Left ventricle myocardium inferior (tissue), 1 donor: ENCODE measurements around the gene SSTR3. TPM values are rescaled to one million over a fixed set of nuclear protein-coding genes. Genes with fewer than 3 reads are reported as not detected.
"Not testable (repeated sequence)": the region's sequence is repeated elsewhere in the genome, so short reads cannot be mapped to it uniquely, and the experiment has no call there.

Source experiments
- DNase-seq: peaks from one replicate; pipeline ENCODE4 v3.0.0-alpha.2; 2020
- H3K27ac ChIP-seq: fragments of 200-600 bp; replicated peaks from 2 replicates; pipeline ENCODE4 v1.8.0; 2021
- H3K27me3 ChIP-seq: fragments of 200-600 bp; 2 replicates; pipeline ENCODE4 v1.8.0; 2021; ENCODE audit warnings: low read depth
- H3K36me3 ChIP-seq: fragments of 200-600 bp; 2 replicates; pipeline ENCODE4 v1.8.0; 2021
- H3K4me1 ChIP-seq: fragments of 200-600 bp; 2 replicates; pipeline ENCODE4 v1.8.0; 2021
- H3K4me3 ChIP-seq: fragments of 200-600 bp; 2 replicates; pipeline ENCODE4 v1.8.0; 2021; ENCODE audit warnings: mild to moderate bottlenecking, moderate library complexity
- H3K9me3 ChIP-seq: fragments of 200-600 bp; replicated peaks from 2 replicates; pipeline ENCODE4 v1.8.0; 2021
- CTCF ChIP-seq: fragments of 200-600 bp; IDR thresholded peaks from 2 replicates; pipeline ENCODE4 v1.8.0; 2021; ENCODE audit warnings: antibody characterized with exemption, mild to moderate bottlenecking, borderline replicate concordance
- intact Hi-C: fragments of 100-400 bp; cut with micrococcal nuclease; formaldehyde crosslinking; loops from one replicate; pipeline ENCODE4 v1.11.0; 2022
- total RNA-seq: library from RNA; stranded (reverse); fragmentation: NEBNext Ultra II Directional; extraction: Animal tissue kit (Norgen Biotek cat#: 25700); gene quantifications from one replicate; pipeline ENCODE4 v1.2.1, GENCODE V29; 2021
- donor health status: DM: no; HTN: yes; CAD: no; lungs with severe emphysema.

Gene SSTR3
- total RNA-seq, 1 donor from 2014 or later: not detected

- DNase-seq: no peak
Measured at GRCh38 chr22:37253126-37253660, 40.9 kb upstream of the SSTR3 start.

GRCh38 chr22:37251836-37252235, 39.6 kb upstream of the SSTR3 start:
- intact Hi-C loops, H3K36me3 ChIP-seq, H3K4me3 ChIP-seq, H3K9me3 ChIP-seq, H3K27ac ChIP-seq, H3K4me1 ChIP-seq, DNase-seq: not testable (repeated sequence)
- H3K27me3 ChIP-seq: peaks cover 76% of the 10 kb centered on the region

More at GRCh38 chr22:37253126-37253660, 40.9 kb upstream of the SSTR3 start:
- Histone ChIP-seq H3K4me3 (no peak overlapping the region), H3K36me3 (no peaks in the 10 kb centered on the region), H3K27me3 (peaks cover 90% of the 10 kb centered on the region), H3K27ac (no peak overlapping the region), H3K4me1 (no peaks in the 10 kb centered on the region), H3K9me3 (no peaks in the 10 kb centered on the region)
- TF ChIP-seq CTCF: no peak
- intact Hi-C loops: no loop called here

- H3K9me3 ChIP-seq: no peaks in the 10 kb centered on the region
- no peak for DNase-seq
- no peak overlapping the region for H3K27ac ChIP-seq
- no peaks in the 10 kb centered on the region for H3K4me1 ChIP-seq
- H3K4me3 ChIP-seq: no peak overlapping the region
- no peak for TF ChIP-seq CTCF
- no peaks in the 10 kb centered on the region for H3K36me3 ChIP-seq
- H3K27me3 ChIP-seq: peaks cover 64% of the 10 kb centered on the region
- intact Hi-C loops: no loop called here
Measured at GRCh38 chr22:37249986-37250385, 37.7 kb upstream of the SSTR3 start.

GRCh38 chr22:37248251-37248650, 36.0 kb upstream of the SSTR3 start:
- Histone ChIP-seq H3K9me3 (no peaks in the 10 kb centered on the region), H3K36me3 (no peaks in the 10 kb centered on the region), H3K27ac (no peak overlapping the region), H3K4me1 (peaks cover 5% of the 10 kb centered on the region), H3K27me3 (peaks cover 65% of the 10 kb centered on the region), H3K4me3 (no peak overlapping the region)
- TF ChIP-seq CTCF: no peak
- intact Hi-C loops: no loop called here
- no peak for DNase-seq

GRCh38 chr22:37245740-37246139, 33.5 kb upstream of the SSTR3 start:
- Histone ChIP-seq H3K27ac (no peak overlapping the region), H3K36me3 (no peaks in the 10 kb centered on the region), H3K4me3 (no peak overlapping the region), H3K9me3 (no peaks in the 10 kb centered on the region), H3K27me3 (peaks cover 65% of the 10 kb centered on the region), H3K4me1 (peaks cover 5% of the 10 kb centered on the region)
- no peak for TF ChIP-seq CTCF
- intact Hi-C loops: no loop called here
- no peak for DNase-seq

GRCh38 chr22:37244922-37245722, 32.8 kb upstream of the SSTR3 start:
- no peaks in the 10 kb centered on the region for H3K9me3 ChIP-seq
- TF ChIP-seq CTCF: no peak
- intact Hi-C loops: no loop called here
- H3K27ac ChIP-seq: no peak overlapping the region
- H3K27me3 ChIP-seq: peaks cover 65% of the 10 kb centered on the region
- no peaks in the 10 kb centered on the region for H3K36me3 ChIP-seq
- H3K4me3 ChIP-seq: no peak overlapping the region
- DNase-seq: no peak
- H3K4me1 ChIP-seq: peaks cover 5% of the 10 kb centered on the region
